HG02610 (cell line): ENCODE data around the gene ATAD2B.

Source experiments
- ATAC-seq: cut with Tn5 transposase; IDR thresholded peaks from one replicate; pipeline ENCODE4 v1.9.1; 2021; ENCODE audit warnings: mild to moderate bottlenecking, moderate library complexity; ENCODE audit not compliant: unreplicated experiment

The ATAD2B gene

GRCh38 chr2:23915327-23915726, 11.6 kb downstream of the ATAD2B start:
- no peak for ATAC-seq

DNA sequence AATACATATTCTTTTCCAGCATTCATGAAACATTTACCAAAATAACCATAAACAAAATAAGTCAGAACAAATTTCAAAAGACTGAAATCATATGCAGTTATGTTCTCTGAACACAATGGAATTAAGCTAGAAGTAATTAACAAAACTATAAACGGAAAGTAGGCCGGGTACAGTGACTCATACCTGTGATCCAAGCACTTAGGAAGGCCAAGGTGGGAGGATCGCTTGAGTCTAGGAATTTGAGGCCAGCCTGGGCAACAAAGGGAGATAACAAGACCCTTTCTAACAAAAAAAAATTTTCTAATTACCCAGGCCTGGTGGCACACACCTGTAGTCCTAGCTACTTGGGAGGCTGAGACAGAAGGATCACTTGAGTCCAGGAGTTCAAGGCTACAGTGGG, 14.9 kb downstream of the ATAD2B start:
- no peak for ATAC-seq

- ATAC-seq, result no peak
Observed at GRCh38 chr2:23905155-23905554, 21.8 kb downstream of the ATAD2B start.

DNA sequence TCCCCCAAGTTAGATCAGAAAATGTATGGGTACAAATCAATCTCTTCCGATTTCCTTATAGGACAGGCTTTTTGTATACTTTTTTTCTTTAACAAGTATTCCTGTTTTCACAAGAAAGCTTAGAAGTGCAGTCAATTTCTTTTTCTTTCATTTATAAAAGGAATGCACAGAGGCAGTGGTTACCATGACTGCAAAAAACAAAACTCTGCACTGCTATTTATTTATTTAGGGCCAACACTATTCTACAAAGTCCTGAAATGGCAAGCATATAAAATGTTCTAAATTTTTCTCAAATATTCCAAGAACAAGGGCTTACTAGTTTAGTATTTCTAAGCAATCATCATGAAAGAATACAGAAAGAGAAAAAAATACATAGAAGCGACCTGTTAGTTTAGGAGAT, 22.2 kb downstream of the ATAD2B start:
- ATAC-seq, result no peak

DNA sequence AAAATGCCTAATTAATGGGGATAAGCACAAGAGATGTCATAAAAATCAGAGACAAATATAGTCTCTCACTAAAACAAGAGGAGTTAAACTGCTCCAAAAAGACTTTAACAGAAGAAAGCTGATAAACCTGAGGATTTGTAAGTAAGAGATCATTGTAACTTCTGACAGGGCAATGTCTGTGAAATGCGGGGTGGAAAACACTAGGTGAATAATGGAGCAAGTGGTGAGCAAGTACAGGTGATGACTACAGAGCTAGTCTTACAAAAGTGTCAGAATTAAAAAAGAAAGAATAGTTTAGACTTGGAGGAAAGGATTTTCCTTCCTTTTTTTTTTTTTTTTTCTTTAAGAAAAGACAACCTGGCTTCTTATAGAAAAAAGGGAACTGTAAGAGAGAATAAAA, 22.7 kb downstream of the ATAD2B start:
- ATAC-seq, result no peak

DNA sequence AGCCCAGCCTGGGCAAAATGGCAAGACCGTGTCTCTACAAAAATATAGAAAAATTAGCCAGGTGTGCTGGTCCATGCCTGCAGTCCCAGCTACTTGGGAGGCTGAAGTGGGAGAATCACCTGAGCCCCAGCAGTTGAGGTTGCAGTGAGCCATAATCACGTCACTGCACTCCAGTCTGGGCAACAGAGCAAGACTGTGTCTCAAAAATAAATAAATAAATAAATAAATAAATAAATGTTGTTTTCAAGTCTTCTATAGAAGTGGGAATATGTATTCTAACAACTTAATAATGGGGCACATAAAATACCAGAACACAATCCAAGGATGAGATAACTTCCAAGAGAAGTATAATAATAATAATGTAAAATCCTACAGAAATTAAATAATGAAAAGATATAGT, 23.9 kb downstream of the ATAD2B start:
- no peak for ATAC-seq

DNA sequence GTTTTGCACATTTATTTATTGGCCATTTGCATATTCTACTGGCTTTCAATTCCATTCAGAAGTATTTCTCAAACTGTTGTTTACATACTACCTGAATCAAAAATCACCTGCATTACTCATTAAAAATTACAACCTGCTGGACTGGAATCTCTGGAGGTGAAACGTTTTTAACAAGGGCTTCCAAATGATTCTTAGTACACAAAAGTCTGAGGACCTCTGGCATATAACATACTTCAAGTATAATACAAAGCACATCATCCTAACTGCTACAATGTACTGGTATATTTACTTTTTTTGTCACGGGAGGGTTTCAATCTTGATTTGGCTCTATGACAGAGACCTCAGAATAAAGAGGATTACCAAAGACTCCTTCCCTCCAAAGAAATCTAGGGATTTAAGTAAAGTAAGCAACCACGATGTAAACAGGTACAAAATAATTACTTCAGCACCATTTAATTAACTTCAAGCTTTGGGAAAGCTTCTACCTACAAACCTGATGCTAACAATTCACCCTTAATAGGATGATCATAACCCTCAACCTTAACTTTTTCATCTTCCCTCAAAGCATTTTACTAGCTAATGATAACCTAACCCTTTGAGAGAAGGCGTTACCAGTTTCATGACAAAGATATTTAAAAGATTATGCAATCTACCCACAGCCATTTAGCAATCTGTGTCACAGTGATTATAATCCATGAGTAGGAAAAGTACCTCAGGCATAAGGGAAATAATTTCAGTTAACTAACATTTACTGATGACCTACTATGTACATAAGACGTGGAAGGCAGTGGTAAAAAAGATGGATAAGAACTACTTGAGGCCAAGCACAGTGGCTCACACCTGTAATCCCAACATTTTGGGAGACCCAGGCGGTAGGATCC, 24.7 kb downstream of the ATAD2B start:
- no peak for ATAC-seq

GRCh38 chr2:23900541-23901322, 26.2 kb downstream of the ATAD2B start:
- ATAC-seq, result no peak

- ATAC-seq, result no peak
Observed at GRCh38 chr2:23900133-23900532, 26.8 kb downstream of the ATAD2B start.

- ATAC-seq, result no peak
Observed at GRCh38 chr2:23871206-23871605, 55.7 kb downstream of the ATAD2B start.

DNA sequence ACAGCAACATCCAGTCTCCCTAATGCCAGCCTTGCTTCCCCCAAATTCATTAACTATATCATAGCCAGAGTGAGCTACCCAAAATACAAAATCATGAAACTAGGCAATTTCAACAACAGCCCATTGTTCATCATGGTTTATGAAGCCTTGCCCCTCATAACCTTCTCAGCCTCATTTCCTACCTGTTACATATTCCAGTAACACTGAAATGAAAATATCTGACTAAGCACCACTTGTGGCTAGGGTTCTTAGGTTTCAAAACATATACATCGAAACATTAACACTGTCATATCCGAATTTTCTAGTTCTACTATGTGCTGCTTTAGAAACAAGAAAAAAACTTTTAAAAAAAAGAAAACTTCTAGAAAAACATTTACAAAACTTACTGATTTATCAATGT, 59.5 kb downstream of the ATAD2B start:
- no peak for ATAC-seq

DNA sequence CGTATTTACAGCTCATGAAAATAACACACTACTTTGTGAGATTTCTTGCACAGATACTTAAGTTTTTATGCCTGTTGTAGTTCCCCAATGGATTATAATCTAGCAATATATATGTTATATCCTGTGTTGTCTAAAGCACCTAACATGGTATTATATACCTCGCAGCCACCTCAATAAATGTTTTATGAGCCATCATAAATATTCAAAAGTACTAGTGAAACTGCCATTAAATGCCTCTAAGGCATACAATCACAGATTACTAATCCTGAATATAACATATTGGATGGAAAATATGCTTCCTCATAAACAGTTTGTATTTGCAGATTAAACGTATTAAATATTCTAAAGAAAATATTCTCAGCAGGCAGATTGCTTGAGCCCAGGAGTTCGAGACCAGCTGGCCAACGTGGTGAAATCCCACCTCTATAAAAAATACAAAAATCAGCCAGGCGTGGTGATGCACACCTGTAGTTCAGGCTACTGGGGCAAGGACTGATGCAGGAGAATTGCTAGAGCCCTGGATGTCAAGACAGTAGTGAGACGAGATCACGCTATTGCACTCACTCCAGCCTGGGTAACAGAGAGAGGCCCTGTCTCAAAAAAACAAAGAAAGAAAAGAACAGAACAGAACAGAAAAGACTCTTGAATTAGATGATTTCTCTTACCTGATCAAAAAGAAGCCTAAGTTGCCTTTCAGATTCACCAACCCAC, 64.1 kb downstream of the ATAD2B start:
- ATAC-seq, result no peak

DNA sequence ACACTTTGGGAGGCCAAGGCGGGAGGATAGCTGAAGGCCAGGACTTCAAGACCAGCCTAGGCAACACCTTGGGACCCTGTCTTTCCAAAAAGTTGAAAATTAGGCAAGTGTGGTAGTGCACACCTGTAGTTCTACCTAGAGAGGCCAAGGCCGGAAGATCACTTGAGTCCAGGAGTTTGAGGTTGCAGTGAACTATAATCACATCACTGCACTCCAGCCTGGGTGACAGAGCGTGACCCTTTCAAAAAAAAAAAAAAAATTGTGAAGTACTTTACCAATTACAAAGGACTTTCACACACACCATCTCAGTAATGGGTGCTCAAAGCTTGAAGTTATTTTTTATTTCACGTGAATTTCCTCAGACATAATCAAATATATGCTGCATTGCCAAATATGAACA, 65.0 kb downstream of the ATAD2B start:
- ATAC-seq, result no peak

- no peak for ATAC-seq
Observed at GRCh38 chr2:23859983-23860382, 66.9 kb downstream of the ATAD2B start.

DNA sequence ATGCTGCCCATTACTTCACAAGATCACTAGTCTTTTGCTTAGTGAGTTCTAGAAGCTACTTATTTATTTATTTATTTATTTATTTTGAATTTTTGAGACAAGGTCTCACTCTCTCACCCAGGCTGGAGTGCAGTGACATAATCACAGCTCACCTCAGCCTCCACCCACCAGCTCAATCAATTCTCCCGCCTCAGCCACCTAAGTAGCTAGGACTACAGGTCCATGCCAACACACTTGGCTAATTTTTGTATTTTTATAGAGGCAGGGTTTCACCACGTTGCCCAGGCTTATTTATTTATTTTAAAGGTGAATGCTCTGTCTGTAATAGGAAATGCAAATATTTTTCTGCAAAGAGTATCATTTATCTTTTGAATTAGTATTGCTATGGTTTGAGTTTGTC, 67.7 kb downstream of the ATAD2B start:
- no peak for ATAC-seq

- ATAC-seq, result peak; percentile 91
Observed at GRCh38 chr2:23850564-23851256, 76.2 kb downstream of the ATAD2B start.

DNA sequence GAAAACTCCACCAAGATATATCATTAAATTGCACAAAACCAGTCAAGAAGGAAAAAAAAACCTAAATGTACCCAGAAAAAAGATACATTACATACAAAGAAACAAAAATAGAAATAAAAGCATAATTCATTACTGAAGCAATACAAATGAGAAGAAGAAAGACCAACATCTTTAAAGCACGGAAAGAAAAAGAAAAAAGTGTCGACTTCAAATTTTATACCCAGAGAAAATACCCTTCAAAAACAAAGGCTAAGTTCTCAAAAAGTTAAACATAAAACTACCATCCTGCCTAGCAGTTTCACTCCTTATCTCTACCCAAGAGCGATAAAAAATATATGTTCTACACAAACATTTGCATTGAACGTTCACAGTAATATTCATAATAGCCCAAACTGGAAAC, 82.0 kb downstream of the ATAD2B start:
- no peak for ATAC-seq

DNA sequence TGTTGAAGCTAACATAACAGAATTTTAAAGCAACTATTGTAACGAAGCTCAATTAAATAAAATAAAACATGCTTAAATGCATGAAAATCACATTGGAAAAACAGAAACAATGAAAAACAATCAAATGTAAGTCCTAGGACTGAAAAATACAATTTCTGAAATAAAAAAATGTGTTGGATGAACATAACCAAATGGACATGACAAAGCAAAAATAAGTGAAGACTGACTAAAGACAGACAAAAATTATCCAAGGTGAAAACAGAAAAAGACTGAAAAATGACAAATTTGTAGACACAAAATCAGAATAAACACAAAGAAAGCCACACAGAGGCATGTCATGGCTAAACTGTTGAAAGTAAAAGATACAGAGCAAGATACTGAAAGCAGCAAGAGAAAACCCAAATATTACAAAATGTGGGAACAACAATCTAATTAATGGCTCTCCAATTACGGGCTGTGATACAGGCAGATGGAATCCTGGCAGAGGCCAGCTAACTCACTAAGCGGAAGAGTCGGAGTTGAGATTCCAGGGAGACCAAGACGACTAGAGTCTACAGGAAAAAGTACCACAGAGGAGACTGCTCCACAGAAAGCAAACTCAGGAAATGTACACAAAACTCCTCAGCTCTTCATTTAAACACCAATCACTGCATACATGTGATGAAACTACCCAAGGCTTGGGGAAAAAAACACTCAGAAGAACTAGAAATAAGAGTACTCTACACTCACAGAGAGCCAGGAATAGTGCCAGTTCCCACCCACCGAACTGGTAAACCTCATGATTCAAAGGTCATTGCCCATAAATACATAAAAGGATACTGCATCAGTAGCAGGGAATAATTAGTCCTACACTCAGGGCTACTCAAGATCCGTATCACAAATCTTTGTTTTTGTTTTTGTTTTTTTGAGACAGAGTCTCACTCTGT, 83.6 kb downstream of the ATAD2B start:
- no peak for ATAC-seq

- no peak for ATAC-seq
Observed at GRCh38 chr2:23839919-23840578, 86.9 kb downstream of the ATAD2B start.
